ENCODE data around the gene ITGA11. TPM values are rescaled to one million over a fixed set of nuclear protein-coding genes. Genes with fewer than 3 reads are reported as not detected.

ITGA11 gene, protein sequence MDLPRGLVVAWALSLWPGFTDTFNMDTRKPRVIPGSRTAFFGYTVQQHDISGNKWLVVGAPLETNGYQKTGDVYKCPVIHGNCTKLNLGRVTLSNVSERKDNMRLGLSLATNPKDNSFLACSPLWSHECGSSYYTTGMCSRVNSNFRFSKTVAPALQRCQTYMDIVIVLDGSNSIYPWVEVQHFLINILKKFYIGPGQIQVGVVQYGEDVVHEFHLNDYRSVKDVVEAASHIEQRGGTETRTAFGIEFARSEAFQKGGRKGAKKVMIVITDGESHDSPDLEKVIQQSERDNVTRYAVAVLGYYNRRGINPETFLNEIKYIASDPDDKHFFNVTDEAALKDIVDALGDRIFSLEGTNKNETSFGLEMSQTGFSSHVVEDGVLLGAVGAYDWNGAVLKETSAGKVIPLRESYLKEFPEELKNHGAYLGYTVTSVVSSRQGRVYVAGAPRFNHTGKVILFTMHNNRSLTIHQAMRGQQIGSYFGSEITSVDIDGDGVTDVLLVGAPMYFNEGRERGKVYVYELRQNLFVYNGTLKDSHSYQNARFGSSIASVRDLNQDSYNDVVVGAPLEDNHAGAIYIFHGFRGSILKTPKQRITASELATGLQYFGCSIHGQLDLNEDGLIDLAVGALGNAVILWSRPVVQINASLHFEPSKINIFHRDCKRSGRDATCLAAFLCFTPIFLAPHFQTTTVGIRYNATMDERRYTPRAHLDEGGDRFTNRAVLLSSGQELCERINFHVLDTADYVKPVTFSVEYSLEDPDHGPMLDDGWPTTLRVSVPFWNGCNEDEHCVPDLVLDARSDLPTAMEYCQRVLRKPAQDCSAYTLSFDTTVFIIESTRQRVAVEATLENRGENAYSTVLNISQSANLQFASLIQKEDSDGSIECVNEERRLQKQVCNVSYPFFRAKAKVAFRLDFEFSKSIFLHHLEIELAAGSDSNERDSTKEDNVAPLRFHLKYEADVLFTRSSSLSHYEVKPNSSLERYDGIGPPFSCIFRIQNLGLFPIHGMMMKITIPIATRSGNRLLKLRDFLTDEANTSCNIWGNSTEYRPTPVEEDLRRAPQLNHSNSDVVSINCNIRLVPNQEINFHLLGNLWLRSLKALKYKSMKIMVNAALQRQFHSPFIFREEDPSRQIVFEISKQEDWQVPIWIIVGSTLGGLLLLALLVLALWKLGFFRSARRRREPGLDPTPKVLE
- 13.7 TPM for total RNA-seq

DNA sequence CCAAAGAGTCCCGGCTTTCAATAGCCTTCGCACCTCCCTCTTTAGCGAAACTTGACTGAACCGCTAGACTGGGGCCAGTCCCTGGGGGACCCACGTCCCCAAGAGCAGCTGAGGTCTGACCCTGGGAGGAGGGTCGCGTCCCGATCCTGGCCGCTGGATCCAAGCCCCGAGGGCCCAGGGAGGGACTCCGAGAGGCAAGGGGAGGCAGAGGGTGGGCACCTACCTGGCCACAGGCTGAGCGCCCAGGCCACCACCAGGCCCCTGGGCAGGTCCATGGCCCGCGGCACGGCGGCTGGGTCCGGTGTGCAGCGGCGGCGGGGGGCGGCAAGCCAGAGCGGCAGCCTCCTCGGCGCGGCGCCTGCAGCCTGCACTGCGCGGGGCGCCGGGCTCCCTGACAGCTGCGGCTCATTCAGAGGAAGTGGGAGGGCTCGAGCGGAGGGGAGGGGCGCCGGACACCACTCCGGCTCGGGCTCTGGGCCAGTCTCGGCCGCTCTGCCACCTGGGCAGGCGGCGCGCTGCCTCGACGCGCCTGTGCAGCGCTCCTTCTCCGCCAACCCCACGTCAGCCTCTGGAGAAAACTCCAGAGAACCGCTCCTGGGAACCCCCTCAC, at the start of gene ITGA11:
ITGA11 (minus strand) TSS at position 372 of the 610 bp plus-strand sequence; CDS start at position 275, 97 bp downstream.

GRCh38 chr15:68277603-68278344, 154.2 kb downstream of the ITGA11 start, which contains the start of gene FEM1B:
FEM1B (plus strand) TSS chr15:68277745; CDS start chr15:68278418, 673 bp downstream.

Other genes starting within 250 kb of the ITGA11 start
- gene CALML4, start 226.8 kb downstream of the ITGA11 start, total RNA-seq: 12.4 TPM
- 30.2 TPM for gene CLN6, start 202.4 kb downstream of the ITGA11 start, total RNA-seq
- 111 TPM for gene FEM1B, start 154.4 kb downstream of the ITGA11 start, total RNA-seq
- 43.0 TPM for gene CORO2B, start 146.8 kb upstream of the ITGA11 start, total RNA-seq

Data from camera-type eye (tissue), 1 donor.